RPMI8226 (cell line): ENCODE measurements around the gene PRDM7.
"Not testable (repeated sequence)": the region's sequence is repeated elsewhere in the genome, so short reads cannot be mapped to it uniquely, and the experiment has no call there.

Source experiments
- DNase-seq: peaks from one replicate; pipeline ENCODE4 v3.0.0-alpha.2; 2015

Gene PRDM7

DNA sequence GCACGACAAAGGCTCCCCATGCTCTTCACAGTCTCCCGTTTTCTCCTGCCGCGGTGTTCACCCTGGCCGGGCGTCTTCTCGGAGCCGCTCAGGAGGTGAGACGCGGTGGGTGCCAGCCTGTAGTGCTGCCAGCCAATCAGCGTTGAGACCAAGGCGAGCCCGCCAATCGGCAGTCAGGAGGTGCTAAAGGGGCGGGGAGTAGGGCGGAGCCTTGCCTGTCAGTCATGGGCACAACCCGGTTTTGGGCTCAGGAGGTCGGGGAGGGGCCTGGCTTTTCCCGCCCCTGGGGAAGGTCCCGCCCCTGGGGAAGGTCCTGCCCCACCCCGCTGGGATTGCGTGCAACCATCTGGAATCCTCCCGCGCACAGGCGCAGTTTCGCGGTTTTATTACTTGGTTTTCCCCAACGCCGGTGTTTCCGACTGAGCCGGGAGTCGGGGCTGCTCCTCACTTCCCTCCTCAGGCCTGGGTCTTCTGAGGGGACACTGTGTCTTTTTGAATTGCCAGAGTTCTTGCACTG lies at the start of gene PRDM7:
TSS of gene PRDM7 (minus strand) at position 92 of the 517 bp plus-strand sequence. CDS start 1,421 bp downstream, outside the sequence.
- peak; percentile 91 for DNase-seq

DNA sequence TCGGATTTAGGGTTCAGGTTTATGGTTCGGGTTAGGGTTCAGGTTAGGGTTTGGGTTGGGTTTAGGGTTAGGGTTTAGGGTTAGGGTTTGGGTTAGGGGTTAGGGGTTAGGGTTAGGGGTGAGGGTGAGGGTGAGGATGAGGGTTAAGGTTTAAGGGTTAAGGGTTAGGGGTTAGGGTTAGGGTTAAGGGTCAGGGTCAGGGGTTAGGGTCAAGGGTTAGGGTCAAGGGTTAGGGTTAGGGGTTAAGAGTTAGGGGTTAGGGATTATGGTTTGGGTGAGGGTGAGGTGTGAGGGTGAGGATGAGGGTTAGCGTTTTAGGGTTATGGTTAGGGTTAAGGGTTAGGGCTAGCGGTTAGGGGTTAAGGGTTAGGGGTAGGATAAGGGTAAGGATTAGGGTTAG lies 44.7 kb upstream of the PRDM7 start:
- DNase-seq: not testable (repeated sequence)

DNA sequence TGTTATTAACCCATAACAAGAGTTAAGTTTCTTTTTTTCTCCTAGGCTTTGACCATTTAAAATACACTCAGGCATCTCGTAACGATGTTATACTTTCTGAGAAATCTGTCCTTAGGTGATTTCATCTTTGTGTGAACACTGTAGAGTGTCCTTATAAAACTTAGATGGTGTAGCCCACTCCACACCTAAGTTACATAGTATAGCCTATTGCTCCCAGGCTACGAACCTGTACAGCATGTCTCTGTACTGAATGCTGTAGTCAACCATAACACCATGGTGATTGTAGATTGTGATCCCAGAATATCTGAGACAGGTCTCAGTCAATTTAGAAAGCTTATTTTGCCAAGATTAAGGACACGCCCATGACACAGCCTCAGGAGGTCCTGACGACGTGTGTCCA lies 30.5 kb upstream of the PRDM7 start:
- DNase-seq: not testable (repeated sequence)

DNA sequence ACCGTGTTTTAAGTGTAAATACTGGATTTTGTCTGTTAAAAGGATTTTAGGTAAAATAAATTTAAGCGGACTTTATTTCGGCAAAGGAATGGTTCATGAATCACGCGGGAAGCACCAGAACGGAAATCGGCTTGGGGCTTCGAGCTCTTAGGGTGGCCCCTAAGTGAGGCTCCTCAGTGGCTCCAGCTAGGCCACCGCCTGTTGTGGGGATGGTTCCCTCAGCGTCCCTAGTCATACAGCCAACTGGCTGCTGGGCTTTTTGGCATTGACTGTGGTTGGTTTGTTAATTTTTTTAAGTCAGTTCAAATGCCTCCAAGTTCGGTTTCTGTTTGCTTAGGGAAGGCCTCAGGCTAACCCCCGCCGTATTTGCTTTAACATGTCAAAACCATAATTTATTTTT lies 29.9 kb upstream of the PRDM7 start:
- DNase-seq: not testable (repeated sequence)

DNA sequence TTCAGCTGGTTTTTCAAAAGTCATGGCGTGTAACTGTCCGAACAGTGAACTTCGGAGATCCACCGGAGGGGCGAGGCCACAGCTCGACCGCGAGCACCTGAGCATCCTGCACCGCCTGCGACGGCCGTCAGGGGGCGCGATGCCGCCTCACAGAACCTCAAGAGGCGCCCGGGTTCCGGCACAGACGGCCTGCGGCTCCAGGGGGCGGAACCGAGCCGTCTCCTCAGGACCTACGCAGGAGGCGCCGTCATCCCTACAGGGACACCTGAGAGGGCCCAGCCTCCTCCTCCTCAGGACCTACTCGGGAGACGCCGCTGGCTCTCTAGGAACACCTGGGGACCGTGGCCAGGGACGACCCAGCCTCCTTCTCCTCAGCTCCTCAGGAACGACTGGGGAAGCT lies 29.1 kb upstream of the PRDM7 start:
- DNase-seq: peak; percentile 73

DNA sequence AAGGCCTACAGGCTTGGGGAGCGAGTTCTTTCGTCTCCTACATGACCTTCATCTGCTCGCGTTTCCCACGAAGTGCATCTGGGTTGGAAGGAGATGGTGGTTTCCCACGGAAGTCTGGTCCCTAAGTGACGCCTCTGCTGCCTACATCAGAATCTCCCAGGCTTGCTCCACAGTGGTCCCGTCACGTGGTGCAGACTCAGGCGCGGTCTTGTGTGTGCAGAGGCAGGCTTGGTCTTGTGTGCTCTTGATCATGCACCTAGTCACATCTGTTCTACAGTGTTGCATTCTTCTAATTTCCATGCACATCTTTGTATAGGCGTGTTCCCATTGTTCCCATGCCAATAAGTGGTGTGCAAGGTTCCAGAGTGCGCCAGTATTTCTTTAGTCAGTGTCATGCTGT lies 27.6 kb upstream of the PRDM7 start:
- not testable (repeated sequence) for DNase-seq

DNA sequence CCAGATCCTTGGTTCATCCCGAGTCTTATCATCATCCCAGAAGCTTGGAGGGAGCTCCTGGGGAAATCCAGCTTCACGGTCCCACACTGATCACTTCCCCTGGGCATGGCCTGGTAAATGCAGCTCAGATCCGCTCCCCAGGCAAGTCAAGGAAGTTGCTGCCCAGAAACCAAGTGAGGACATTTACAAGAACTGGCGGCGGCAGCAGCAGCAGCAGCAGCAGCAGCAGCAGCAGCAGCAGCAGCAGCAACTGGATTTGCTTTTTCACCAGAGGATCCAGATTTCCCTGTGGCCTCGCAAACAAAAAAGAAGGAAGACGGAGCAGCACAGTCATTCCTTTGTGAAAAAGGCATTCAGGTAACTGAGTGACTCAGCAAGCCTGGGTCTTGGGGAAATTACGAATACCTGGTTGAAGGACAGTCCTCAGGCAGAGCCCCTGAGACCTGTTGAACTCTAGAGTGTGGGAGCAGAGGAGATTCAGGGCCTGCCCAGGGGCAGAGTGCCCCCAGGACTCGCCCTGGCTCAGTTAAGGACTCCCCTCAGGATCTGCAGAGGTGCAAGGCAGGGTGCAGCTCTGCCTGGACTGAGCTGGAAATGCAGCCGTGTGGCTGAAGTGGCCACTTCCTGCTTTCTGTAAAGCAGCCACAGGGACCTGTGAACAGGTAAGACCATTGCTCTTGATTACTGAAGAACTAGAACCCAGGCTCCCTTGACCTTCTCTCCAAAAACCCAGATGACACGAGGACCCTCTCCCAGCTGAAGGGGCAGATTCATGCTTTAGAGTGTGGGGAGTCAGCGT lies 25.2 kb upstream of the PRDM7 start:
- DNase-seq: not testable (repeated sequence)

DNA sequence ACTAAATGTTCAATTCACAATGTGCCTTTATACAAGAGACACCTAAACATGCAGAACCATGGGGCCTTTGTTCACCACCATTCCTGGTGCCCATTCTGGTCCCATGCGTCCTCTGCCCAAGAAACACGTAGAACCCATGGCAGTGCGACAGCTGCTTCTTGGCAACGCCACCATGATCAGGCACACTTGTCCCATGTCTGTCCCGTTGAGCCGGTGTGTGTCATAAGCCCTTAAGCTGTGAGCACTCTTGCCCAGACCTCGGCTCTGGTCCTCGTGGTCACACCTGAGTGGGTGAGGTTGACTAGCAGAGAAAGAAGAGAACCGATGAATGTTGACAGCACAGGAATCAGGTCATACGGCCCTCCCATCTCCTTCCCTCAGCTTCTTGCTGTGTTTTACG lies 24.2 kb upstream of the PRDM7 start:
- not testable (repeated sequence) for DNase-seq

DNA sequence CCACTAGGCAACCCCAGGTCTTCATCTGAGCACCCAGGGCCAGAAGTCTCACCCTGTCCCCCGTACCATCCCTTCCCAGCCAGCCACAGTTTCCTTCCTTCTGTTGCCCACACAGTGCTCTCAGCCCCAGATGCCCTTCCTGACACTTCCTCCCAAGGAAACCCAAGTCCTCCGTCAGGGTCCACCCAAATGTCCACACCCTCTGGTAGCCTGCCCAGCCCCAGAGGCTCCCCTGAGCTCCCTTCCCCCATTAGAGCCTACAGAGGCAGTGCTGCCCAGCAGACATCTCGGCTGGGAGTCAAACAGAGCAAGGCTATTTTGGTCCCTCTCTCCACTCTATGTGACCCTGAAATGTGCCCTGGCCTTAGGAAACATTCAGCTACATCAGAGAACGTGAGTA lies 23.7 kb upstream of the PRDM7 start:
- not testable (repeated sequence) for DNase-seq

DNA sequence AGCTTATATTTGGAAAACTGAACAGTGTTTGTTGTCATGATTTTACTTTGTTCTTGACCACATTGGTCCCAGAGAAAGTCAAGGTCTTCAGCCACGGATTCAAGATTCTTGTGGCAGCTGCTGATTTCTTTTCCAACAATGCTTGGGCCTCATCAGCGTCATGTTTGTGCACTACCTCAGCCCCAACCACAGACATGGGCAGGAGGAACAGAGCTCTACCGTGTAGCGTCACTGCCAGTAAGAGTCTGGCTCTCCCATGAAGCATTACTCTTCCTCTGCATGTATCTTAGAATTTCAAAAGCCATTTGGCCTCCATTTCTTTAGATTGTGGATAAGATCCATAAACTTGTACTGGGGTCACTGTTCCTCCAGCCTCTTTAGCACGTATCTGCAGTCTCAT lies 23.1 kb upstream of the PRDM7 start:
- DNase-seq: not testable (repeated sequence)

DNA sequence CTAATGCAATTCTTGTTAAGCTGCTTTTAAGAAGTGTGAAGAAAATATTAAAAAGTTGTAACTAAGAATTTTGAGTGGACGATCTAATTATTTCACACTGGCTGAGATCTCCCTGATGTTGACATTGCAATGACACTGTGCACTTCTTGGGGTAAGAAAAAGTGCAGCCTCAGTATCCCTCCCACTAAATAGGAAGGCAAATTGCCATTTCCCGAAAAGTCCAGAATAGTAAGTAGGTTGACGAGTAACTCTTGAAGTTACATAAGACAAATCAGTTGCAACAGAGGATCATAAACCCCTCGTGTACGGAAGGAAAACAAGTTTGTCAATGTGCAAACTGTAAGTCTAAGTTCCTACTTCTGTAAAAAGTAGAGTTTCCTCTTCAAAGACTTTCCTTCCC lies 21.8 kb upstream of the PRDM7 start:
- DNase-seq: not testable (repeated sequence)

DNA sequence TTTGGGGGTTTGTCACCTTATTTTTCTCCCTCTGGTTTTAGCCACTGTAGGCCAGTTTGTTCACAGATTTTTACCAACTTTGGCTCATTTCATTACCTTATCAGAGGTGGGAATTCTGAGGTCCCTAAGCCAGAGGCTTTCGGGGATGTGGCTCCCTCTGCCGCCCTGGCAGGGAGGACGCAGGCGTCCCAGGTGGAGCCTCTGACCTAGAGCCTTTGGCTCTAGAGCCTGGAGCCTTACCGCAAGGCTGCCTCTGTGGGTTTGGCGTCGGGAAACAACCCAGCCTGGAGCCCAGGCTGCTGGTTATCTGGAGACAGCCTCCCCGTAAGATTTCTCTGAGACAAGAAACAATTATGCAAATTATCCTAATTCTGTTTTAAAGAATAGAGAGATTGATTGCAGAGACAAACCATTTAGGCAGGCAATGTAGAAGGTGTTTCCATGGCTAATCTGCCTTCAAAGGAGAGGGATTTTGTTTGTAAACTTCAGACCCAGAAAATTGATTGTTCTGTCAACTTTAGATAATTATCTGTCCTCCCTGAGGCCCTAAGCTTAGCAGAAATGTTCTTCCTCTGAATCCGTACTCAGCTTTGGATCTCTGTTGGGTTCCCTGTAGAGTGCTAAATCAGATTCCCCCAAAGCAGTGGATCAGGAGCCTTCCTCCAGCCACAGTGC lies 20.0 kb upstream of the PRDM7 start:
- DNase-seq: peak; percentile 51

DNA sequence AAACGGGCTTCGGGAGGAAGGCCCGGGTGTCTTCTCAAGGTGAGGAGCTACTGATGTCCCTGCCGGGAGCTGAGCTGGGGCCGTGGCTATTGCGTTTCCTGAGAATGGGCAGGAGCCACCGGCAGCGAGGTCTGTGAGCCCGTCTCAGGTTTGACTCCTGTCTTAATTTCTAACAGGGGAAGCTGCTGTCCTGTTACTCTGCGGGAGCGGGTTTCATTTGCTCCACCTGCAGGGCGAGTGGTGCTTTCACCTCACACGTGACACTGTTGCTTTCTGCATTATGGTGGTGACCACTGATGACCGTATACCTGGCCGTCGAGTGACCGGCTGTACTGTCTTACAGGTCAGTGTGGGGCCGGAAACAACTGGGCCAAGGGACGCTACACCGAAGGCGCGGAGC lies 17.7 kb upstream of the PRDM7 start:
- peak; percentile 19 for DNase-seq

DNA sequence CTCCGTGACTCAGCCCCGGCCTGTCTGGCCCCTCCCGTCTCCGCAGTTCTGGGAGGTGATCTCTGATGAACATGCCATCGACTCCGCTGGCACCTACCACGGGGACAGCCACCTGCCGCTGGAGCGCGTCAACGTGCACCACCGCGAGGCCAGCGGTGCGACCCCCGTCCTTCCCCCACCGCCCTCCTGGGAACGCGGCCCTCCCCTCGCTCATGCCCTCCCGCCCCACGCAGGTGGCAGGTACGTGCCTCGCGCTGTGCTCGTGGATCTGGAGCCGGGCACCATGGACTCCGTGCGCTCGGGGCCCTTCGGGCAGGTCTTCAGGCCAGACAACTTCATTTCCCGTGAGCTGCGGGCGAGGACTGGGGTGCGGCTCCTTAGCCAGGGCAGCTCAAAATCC lies 17.2 kb upstream of the PRDM7 start:
- DNase-seq: not testable (repeated sequence)

DNA sequence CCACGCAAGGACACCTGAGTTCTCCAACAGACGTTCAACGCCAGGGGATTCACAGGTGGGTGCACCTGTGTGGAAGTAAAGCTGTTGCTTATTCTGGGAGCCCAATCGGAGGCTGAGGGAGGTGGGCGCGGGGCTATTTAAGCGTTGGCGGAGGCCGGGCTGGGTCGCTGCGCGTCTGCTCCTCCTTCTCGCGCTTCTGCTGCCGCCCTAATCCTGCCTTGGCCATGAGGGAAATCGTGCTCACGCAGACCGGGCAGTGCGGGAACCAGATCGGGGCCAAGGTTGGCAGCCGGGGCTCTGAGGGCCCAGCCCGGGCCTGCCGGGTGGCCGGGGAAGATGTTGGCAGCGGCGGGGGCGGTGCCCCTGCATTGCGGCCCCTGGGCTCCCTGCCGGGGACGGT lies 16.7 kb upstream of the PRDM7 start:
- DNase-seq: not testable (repeated sequence)

DNA sequence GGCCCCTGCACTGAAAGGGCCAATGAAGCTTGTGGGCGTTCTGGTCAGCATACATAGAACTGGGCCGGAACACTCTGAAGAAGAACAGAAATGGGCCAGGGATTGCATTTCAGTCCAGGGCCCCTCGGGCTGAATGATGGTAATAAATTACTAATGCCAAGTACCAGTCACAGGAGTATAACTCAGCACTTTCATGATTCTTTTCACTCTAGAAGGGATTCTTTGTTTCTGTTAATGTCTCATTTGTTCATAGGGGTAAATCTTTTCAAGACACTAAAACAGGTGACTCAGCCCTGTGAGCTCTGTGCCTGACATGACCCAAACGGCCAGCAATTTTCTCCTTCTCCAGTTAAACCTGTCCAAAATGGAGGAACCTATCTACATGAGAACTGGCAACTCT lies 15.7 kb upstream of the PRDM7 start:
- DNase-seq: not testable (repeated sequence)

DNA sequence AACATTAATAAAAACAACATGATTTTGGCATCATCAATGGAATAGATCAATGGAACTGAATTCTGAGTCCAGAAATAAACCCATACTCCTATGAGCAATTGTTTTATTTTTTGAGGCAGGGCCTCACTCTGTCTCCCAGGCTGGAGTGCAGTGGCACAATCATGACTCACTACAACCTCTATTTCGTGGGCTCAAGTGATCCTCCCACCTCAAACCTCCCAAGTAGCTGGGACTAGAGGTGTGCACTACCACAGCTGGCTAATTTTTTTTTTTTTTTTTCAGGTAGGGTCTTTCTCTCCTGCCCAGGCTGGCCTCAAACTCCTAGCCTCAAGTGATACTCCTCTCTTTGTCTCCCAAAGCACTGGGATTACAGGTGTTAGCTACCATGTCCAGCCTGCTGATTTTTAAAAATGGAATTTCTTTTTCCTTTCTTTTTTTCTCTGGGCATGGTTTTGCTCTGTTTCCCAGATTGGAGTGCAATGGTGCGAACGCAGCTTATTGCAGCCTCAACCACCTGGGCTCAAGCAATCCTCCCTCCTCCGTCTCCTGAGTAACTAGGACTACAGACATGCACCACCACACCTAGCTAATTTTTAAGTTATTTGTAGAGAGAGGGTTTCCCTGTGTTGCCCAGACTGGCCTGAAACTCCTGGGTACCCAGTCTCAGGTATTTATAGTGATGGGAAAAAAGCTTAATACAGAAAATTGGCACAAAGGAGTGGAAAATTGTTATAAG lies 7.3 kb upstream of the PRDM7 start:
- no peak for DNase-seq

DNA sequence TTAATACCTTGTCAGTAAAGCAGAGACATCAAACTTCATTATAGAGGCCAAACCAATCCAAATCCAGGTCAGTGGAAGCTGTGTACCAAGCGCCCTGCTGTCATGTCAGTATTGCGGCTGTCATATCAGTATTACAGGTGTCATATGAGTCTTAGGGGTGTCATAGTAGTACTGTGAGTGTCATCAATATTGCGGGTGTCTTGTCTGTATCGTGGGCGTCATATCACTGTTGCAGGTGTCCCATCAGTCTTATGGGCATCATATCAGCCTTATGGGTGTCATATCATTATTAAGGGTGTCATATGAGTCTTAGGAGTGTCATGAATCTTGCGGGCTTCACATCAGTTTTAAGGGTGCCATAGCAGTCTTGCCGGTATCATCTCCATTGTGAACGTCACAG lies 6.0 kb upstream of the PRDM7 start:
- no peak for DNase-seq

DNA sequence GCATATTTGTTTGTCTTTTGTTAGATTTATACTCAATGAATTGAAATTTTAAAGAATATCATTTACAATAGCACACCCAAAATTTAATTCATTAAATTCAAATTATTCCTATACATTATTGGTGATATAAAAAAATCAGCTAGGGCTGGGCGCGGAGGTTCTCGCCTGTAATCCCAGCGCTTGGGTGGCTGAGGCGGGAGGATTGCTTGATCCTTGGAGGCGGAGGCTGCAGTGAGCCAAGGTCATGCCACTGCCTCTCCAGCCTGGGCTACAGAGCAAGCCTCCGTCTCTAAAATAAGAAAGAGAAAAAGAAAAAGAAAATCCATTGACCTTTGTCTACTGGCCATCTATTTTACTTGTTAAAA lies 4.5 kb upstream of the PRDM7 start:
- DNase-seq: no peak

DNA sequence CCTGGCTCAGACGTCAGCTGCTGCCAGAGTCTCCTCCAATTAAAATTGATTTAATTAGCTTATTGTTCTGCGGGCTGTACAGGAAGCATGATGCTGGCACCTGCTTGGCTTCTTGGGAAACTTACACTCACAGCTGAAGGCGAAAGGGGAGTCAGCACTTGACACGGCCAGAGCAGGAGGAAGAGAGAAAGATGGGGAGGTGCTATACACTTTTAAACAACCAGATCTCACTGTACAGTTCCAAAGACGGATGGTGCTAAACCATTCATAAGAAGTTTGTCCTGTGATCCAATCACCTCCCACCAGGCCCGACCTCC lies 1.4 kb upstream of the PRDM7 start:
- DNase-seq: no peak

DNA sequence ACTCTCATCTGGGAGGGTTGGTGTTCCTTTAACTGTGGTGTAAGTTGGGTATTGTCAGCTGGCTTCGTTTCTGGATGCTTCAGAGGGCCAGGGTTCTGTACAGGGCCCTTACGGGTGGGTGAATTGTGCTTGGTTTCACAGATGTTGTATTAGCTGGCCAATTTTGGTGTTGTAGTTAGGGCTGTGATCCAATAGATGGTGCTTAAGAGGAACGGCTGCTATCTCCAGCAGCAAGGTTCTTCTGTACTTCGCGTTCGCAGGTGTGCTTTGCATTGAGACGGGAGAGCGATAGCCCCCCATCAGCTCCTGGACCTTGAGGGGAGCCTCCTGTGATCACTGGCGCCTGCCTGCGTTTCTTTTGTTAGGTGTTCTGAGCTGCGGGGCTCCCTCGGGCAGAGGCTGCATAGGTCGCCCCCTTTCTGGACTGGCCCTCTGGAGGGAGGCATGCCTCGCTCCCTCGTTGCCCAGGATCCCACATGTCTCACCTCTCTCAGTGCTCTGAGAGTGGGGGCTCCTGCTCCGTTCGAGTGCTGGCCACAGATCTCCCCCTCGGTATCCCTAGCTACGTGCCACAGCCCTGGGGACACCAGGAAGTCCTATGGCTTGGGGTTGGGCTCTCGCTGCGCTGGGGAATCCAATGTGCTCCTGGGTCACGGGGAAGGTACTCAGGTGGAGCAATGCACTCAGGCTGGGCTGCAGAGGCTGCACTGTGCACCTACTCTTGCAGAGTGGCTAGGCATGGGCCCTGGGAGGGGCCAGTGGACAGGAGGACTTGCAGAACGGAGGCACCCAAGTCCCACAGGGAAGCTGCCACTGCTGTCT lies 837 bp upstream of the PRDM7 start:
- DNase-seq: peak; percentile 40

DNA sequence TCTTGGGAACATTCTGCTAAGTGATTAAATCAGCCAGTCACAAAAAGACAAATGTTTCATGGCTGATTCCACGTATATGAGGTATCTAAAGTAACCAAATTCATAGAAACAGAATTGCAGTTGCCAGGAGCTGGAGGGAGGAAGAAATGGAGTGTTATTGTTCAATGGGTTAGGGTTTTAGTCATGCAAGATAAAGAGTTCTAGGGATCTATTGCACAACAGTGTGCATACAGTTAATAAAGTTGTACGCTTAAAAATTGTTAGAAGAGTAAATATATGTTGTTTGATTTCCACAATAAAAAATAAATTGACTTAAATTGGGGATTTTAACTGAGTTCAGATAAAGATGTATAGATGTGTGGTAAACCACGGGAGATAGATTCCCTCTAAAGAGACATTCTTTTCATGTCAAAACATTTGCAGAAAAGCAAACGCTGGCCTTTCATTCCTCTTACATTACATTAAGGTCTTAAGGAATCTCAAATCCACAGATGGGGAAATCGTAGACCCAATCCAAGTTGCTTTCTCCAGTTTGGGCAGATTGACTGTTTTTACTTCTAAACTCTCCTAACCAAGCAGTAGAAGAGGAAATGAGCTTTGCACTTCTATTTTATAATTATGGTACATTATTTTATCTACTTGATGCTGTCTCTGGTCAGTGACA lies 4.6 kb downstream of the PRDM7 start:
- no peak for DNase-seq
